SH-SY5Y (cell line): Measurements from ENCODE around the gene CDH16.

ENCODE experiments used
- GATA2 ChIP-seq: IDR thresholded peaks from 2 replicates; pipeline ENCODE4 v1.6.1; 2011; ENCODE audit warnings: mild to moderate bottlenecking, low read depth, low read length
- GATA3 ChIP-seq: IDR thresholded peaks from 2 replicates; pipeline ENCODE4 v1.6.1; 2011; ENCODE audit warnings: low read depth, mild to moderate bottlenecking, low read length, moderate library complexity

The CDH16 gene

DNA sequence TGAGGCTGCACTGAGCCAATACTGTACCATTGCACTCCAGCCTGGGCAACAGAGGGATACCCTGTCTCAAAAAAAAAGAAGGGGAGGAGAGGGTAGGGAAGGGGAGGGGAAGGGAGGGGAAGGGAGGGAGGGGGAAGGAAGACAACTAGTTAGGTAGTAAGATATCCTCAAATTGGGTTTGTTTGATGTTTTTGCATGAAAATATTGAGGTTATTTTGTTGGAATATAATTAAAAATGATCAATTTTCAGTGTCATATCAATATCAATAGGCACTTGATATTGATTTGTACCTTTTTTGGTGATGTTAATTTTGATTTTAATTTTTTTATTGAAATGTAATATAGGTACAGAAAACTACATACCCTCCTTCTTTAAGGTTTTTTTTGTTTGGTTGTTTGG is 55.0 kb downstream of the CDH16 start:
- TF ChIP-seq GATA2 (no peak), GATA3 (no peak)

- TF ChIP-seq GATA3: no peak
- no peak for TF ChIP-seq GATA2
These were observed 56.6 kb downstream of the CDH16 start for GRCh38 chr16:66862023-66862520.

DNA sequence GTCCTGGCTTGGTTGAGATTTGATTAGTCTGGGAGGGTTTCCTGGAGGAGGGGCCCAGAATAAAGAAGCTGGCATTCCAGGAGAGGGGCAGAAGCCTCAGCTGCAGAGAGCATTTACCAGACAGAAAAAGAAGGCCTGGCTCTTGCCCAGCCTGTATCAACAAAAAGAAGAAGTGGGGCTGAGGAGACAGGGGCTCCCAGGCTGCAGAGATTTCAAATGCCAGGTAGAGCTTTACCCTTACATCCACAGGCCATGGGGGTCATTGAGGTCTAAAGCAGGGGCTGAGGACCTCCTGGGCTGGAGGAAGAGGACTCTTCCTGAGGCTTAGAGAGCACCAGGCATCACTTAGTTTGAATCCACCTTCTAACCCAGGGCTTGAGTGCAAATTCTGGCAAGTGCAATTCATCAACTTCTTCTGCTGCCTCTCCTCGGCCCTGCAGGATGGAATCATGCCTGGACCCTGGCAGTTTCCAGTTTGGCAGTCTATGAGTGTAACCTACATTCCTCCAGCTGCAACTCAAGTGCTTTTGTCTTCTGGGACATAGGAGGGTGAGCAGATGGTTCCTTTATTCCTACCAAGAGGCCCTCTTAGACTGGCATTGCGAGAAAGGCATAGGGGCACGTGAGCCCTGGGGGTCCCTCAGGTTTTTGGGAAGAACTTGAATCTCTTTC is 59.2 kb downstream of the CDH16 start:
- TF ChIP-seq GATA2: no peak
- TF ChIP-seq GATA3: no peak

GRCh38 chr16:66858740-66859396 is 59.8 kb downstream of the CDH16 start:
- TF ChIP-seq GATA2 (no peak), GATA3 (no peak)
